GM12892 (cell line): Measurements from ENCODE around the gene PITPNC1.

Experiments
- POLR2A ChIP-seq: IDR thresholded peaks from 2 replicates; pipeline ENCODE4 v1.6.1; 2011; ENCODE audit warnings: low read depth, low read length, control low read depth
- TAF1 ChIP-seq: IDR thresholded peaks from 2 replicates; pipeline ENCODE4 v1.6.1; 2011; ENCODE audit warnings: low read depth, mild to moderate bottlenecking, control low read depth, low read length, borderline replicate concordance

GRCh38 chr17:67471118-67471517 is 94.0 kb downstream of the PITPNC1 start:
- TF ChIP-seq POLR2A (no peak), TAF1 (no peak)
